ENCODE results near the gene DOCK9.

DNA sequence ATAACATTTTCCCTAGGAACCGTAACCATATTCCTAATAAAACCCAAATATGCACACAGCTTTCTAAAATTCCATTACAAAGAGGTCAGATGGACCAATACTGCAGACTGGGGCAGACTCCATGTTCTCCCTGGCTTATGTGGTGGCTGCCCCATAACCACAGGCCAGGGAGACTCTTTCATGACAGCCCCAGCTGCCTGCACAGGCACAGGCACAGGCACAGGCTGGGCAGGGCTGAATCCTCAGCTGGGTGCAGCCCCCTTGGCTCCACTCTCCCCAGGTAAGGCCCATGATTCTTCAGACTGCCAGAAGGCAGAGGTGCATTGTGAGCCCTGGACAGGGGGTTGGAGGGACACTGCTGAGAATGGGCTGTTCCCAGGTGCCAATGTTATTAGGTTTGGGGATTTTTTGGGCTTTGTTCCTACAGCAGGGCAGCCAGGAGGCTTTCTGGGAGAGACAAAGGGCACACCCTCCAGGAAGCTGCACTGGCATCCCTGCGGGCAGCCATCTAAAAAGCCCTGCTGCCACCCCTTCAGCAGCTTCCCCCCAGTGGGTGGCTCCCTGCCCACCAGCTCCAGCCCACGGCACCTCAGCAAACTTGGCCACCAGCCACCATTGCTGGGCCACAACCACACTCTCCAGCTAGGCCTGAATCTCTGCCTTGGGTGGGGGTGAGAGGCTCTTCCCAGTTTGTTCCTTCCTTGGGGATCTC lies 20.0 kb downstream of the DOCK9 start:
- TF ChIP-seq EZH2 (IDR thresholded peaks at IDR 0.05; ENCODE audit: insufficient read depth, low read length), result no peak
- TF ChIP-seq, protein P1, sequence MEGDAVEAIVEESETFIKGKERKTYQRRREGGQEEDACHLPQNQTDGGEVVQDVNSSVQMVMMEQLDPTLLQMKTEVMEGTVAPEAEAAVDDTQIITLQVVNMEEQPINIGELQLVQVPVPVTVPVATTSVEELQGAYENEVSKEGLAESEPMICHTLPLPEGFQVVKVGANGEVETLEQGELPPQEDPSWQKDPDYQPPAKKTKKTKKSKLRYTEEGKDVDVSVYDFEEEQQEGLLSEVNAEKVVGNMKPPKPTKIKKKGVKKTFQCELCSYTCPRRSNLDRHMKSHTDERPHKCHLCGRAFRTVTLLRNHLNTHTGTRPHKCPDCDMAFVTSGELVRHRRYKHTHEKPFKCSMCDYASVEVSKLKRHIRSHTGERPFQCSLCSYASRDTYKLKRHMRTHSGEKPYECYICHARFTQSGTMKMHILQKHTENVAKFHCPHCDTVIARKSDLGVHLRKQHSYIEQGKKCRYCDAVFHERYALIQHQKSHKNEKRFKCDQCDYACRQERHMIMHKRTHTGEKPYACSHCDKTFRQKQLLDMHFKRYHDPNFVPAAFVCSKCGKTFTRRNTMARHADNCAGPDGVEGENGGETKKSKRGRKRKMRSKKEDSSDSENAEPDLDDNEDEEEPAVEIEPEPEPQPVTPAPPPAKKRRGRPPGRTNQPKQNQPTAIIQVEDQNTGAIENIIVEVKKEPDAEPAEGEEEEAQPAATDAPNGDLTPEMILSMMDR (IDR thresholded peaks at IDR 0.05; ENCODE audit: insufficient read depth, low read depth, low read length), result no peak
